Lung (tissue), 12 donors: Measurements from ENCODE around the gene SLC2A14. TPM values are rescaled to one million over a fixed set of nuclear protein-coding genes. Genes with fewer than 3 reads are reported as not detected.
"Not testable (repeated sequence)": the region's sequence is repeated elsewhere in the genome, so short reads cannot be mapped to it uniquely, and the experiment has no call there.

Experiments used
- ATAC-seq: fragments of 200-7000 bp; cut with Tn5 transposase; one replicate; pipeline ENCODE4 v1.9.1; 2020; ENCODE audit warnings: moderate number of reproducible peaks; ENCODE audit not compliant: insufficient read depth, low FRiP score
- DNase-seq, 3 donors: peaks; one replicate each; pipeline ENCODE4 v3.0.0-alpha.2; 2013 to 2017
- H3K27ac ChIP-seq, 2 donors: one replicate each; pipeline ENCODE4 v1.5.1; 2013; ENCODE audit warnings: mild to moderate bottlenecking in 2 of 2, moderate library complexity in 2 of 2, control low read depth in 1 of 2, inconsistent platforms in 1 of 2, low read depth in 1 of 2, low read length in 1 of 2
- H3K27me3 ChIP-seq, 3 donors: one replicate each; pipeline ENCODE4 v1.5.1; 2013; ENCODE audit warnings: low read length in 2 of 3; ENCODE audit not compliant: control insufficient read depth in 3 of 3, insufficient read depth in 3 of 3
- H3K36me3 ChIP-seq, 4 donors: one replicate each; pipeline ENCODE4 v1.5.1; 2013; ENCODE audit warnings: low read length in 4 of 4, mild to moderate bottlenecking in 1 of 4, moderate library complexity in 1 of 4; ENCODE audit not compliant: control insufficient read depth in 4 of 4, insufficient read depth in 4 of 4
- H3K4me1 ChIP-seq, 5 donors: one replicate each; pipeline ENCODE4 v1.5.1; 2013; ENCODE audit warnings: low read length in 5 of 5, mild to moderate bottlenecking in 2 of 5, moderate library complexity in 1 of 5; ENCODE audit not compliant: control insufficient read depth in 5 of 5, insufficient read depth in 5 of 5
- H3K4me3 ChIP-seq: one replicate; pipeline ENCODE4 v1.5.1; 2013; ENCODE audit warnings: mild to moderate bottlenecking, control low read depth, moderate library complexity
- H3K9ac ChIP-seq, 2 donors: one replicate each; pipeline ENCODE4 v1.5.1; 2013; ENCODE audit warnings: low read length in 2 of 2, control low read depth in 1 of 2; ENCODE audit not compliant: insufficient read depth in 1 of 2
- H3K9me3 ChIP-seq, 4 donors: one replicate each; pipeline ENCODE4 v1.5.1; 2013; ENCODE audit warnings: low read length in 3 of 4, mild to moderate bottlenecking in 1 of 4, moderate library complexity in 1 of 4; ENCODE audit not compliant: control insufficient read depth in 4 of 4, insufficient read depth in 3 of 4
- CTCF ChIP-seq: IDR thresholded peaks from 2 replicates; pipeline ENCODE4 v1.5.1; 2012; ENCODE audit warnings: mild to moderate bottlenecking; ENCODE audit errors: control extremely low read depth, extremely low read depth
- WGBS, 2 donors: extraction: QIAGEN DNeasy Blood & Tissue Kit; methylation state at CpG; one replicate each; pipeline ENCODE4 v1.1.7; 2013; 5-methylcytosine and 5-hydroxymethylcytosine counted together
- polyA plus RNA-seq, 2 donors: library from polyadenylated mRNA; stranded (reverse); fragments of 200-250 nt; gene quantifications; one replicate each; pipeline ENCODE4 v1.2.1, GENCODE V29; 2013
- total RNA-seq, 2 donors: library from RNA; depleted of rRNA in 1 of 2; stranded (reverse); fragments of >200 nt in 1 of 2; gene quantifications; one replicate each; pipeline ENCODE4 v1.2.1, GENCODE V29; 2014 to 2021
- donor health status: control.
- donor health status: control.
- donor health status: Bipolar disorder and iron deficiency.
- donor health status: healthy.
- donor health status: DM: yes; HTN: yes; CAD: no.

Gene SLC2A14
- total and polyA plus RNA-seq, 4 donors: 0.12 to 0.17 TPM; not detected in 2

- Histone ChIP-seq H3K9me3 (no peaks in the 10 kb centered on the region), H3K9ac (no peak overlapping the region), H3K4me3 (no peak overlapping the region), H3K36me3 (no peaks in the 10 kb centered on the region), H3K27me3 (no peaks in the 10 kb centered on the region), H3K27ac (no peak overlapping the region), H3K4me1 (no peaks in the 10 kb centered on the region)
- no peak for TF ChIP-seq CTCF
- DNase-seq: no peak
- ATAC-seq: no peak
- 74 to 88% methylated on average over 12 of the region's 12 CpGs for WGBS, 2 donors
Observed at GRCh38 chr12:7797698-7798398, 74.9 kb downstream of the SLC2A14 start.

GRCh38 chr12:7797269-7797668 lies 75.4 kb downstream of the SLC2A14 start:
- H3K36me3 ChIP-seq, H3K27ac ChIP-seq, H3K4me3 ChIP-seq, ATAC-seq, H3K9ac ChIP-seq, H3K4me1 ChIP-seq, H3K9me3 ChIP-seq, H3K27me3 ChIP-seq, DNase-seq: not testable (repeated sequence)
- 60 to 84% methylated on average over 7 of the region's 7 CpGs for WGBS, 2 donors

- no peak for ATAC-seq
- Histone ChIP-seq H3K27ac (no peak overlapping the region), H3K4me3 (no peak overlapping the region), H3K9me3 (no peaks in the 10 kb centered on the region), H3K27me3 (peaks cover 0 to 16% (median 15%) of the 10 kb centered on the region in 3 donors), H3K36me3 (no peaks in the 10 kb centered on the region), H3K4me1 (no peaks in the 10 kb centered on the region), H3K9ac (no peak overlapping the region)
- DNase-seq: no peak
- WGBS, 2 donors: 19 to 59% methylated on average over 3 of the region's 3 CpGs
- no peak for TF ChIP-seq CTCF
Observed at GRCh38 chr12:7793211-7793610, 79.5 kb downstream of the SLC2A14 start.

GRCh38 chr12:7788884-7789528 lies 83.7 kb downstream of the SLC2A14 start, which contains the start of gene NANOG:
Gene NANOG, plus strand, starts transcription at chr12:7789402. Its CDS starts 213 bp downstream, at chr12:7789615.
- peaks cover 0 to 23% (median 18%) of the 10 kb centered on the region in 3 donors for H3K27me3 ChIP-seq
- not testable (repeated sequence) for H3K9me3 ChIP-seq, H3K9ac ChIP-seq, DNase-seq, H3K27ac ChIP-seq, H3K36me3 ChIP-seq, ATAC-seq, H3K4me3 ChIP-seq, H3K4me1 ChIP-seq
- 77 to 86% methylated on average over 12 to 13 of the region's 13 CpGs for WGBS, 2 donors
